Activated CD8-positive, alpha-beta memory T cell treated with anti-CD3 and anti-CD28 coated beads, Interleukin-2, amount 50 U/mL, for 4 hours (primary cell): ENCODE data around the gene CLDN17.

Experiments
- DNase-seq: peaks from one replicate; pipeline ENCODE4 v3.0.0-alpha.2; 2020

The CLDN17 gene

GRCh38 chr21:30116479-30116878, 50.1 kb downstream of the CLDN17 start:
- DNase-seq, result no peak
